Body of pancreas (tissue), 4 donors: ENCODE results near the gene EDAR.

ENCODE experiments used
- CTCF ChIP-seq, 7 experiments: fragments of 450-650 bp in 4 of 7; fragments of 200-600 bp in 3 of 7; sonication (generic) in 3 of 7; IDR thresholded peaks; one replicate each; pipeline ENCODE4 v1.5.1; 2016 to 2019; ENCODE audit warnings: antibody characterized with exemption in 7 of 7
- POLR2A ChIP-seq, 3 donors: fragments of 450-650 bp; IDR thresholded peaks; one replicate each; pipeline ENCODE4 v1.6.1; 2016; ENCODE audit warnings: antibody characterized with exemption in 3 of 3, mild to moderate bottlenecking in 2 of 3

GRCh38 chr2:108941767-108942166, 47.3 kb downstream of the EDAR start:
- TF ChIP-seq CTCF (IDR thresholded peaks at IDR 0.05) (no peak), POLR2A (IDR thresholded peaks at IDR 0.05) (no peak)
